Midbrain (tissue), 1 donor: ENCODE results near the gene POMGNT1.

Experiments used
- DNase-seq: peaks from one replicate; lab custom pipeline; 2025; lab: John Stamatoyannopoulos, UW

The POMGNT1 gene

DNA sequence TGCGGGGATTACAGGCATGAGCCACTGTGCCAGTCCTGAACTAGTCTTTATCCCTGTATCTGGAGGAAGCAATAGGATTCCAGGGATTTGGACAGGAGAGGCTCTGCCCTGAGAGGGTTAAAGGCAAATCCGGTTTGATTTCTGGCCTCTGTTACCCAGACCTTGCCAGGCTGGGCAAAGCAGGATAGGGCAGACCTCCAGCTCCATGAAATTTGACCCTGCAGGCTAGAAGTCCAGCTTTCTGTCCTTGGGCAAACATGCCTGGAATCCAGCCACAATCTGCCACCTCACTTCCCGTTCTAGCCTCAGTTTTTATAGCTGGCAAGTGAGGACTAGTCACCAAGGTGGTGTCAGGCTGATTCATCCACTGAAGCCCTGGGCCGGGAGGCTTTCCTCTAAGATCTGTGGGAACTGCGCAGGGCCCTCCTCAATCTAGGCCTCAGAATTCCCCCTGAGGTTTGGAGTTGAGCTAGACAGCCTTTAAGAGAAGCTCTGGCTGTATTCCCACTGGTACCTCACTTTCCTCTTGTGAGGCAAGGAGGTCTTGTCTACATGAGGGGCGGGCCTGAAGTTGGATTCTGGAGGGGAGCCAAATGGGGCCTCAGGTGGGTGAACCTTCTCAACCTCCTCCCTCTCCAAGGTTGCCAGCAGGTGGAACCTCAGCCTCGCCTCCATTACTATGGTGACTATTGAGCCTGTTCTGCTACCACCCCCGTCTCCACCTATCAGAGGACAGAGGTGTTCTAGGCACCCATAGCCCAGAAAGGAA lies 15.0 kb downstream of the POMGNT1 start:
- DNase-seq = no peak

DNA sequence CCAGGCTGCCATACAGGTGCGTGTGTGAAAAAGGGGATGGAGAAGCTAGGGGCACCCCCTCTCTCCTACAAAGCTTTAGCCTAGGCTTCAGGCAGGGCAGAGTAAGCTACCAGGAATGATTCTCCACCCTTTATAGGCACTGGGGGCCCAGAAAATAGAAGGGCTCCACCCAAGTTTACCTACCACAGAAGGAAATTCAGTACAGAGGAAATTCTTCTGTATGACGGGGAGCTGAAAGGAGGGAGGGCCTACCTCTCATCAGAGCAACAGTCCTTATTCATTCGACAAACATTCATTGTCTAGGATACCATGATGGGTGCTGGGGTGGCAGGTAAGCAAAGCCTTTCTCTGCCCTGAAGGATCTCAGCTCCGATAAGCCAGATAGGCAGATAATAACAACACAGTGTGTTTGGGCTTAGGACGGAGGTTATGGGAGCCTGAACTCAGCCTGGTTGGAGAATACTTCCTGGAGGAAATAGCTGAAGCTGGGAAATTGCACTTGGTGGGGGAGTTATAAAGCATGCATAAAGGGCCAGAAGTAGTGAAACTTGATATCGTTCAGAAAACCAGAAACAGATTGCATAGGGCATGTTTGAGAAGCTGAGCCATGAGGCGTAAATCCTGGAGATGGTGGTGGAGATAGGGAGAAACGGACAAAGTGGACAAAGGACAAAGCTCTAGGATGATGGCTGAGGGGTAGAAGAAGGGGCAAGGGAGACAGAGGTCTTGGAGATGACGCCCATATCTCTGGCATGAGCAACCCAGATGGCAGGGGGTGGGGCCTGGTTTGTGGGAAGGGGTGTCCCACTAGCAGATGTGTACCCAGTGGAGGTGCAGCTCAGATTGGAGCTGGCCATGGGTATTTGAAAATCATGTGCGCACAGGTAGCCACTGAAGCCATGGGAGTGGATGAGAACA lies 16.6 kb downstream of the POMGNT1 start:
- no peak for DNase-seq

DNA sequence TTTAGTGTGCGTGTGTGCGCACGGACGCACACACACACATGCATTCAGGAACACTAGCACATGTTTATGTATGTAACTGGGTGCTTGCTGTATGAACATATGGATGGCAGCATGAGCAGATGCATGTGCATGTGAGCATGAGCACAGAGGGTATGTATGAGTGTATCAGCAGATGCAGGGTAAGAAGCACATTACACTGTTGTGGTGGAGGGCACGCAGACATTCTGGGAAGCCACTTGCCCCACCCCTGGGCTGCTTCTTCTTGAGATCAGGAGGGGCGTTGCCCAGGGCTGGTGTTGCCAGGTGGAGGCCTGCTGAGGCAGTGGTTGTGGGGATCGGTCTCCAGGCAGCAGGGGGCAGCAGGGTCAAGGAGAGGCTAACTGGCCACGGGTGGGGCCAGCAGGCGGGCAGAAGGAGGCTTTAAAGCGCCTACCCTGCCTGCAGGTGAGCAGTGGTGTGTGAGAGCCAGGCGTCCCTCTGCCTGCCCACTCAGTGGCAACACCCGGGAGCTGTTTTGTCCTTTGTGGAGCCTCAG lies 18.1 kb downstream of the POMGNT1 start:
- peak; percentile 23 for DNase-seq

DNA sequence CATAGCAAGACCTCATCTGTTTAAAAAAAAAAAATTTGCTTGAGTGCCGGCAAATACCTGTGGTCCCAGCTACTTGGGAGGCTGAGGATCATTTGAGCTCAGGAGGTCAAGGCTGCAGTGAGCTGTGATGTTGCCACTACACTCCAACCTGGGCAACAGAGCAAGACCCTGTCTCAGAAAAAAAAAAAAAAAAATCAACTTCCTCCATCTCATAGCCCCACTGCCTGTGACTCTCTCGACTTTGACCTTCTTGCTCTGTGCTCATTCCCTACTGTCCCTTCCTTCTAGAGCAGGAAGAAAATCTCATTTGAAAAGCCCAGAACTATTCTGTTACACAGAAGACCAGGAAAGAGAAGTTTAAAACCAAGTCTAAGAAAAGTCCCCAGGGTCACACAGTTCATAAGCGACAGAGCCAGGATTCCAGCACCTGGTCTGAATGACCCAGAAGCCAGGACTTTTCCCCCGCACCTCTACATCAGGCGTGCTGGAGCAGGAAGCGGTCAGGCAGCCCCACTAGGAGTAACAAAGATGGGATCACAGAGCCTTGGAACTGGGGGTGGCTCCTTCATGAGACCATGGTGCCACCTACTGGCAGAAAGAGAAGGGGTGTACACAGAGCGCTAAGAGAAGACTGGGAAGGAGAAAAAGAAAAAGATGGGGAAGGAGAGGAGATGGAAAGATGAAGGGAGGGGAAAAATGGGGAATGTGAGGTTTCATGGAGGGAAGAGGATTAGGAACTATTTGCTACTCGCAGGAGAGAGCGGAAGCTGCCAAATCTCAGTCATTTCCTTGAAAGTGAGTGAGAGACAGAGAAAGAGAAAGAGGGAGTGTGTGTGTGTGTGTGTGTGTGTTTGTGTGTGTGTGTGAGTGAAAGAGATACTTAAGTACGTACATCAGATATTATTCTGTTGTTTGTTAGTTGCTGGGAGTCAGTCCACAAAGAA lies 18.8 kb downstream of the POMGNT1 start:
- peak; percentile 88 for DNase-seq

DNA sequence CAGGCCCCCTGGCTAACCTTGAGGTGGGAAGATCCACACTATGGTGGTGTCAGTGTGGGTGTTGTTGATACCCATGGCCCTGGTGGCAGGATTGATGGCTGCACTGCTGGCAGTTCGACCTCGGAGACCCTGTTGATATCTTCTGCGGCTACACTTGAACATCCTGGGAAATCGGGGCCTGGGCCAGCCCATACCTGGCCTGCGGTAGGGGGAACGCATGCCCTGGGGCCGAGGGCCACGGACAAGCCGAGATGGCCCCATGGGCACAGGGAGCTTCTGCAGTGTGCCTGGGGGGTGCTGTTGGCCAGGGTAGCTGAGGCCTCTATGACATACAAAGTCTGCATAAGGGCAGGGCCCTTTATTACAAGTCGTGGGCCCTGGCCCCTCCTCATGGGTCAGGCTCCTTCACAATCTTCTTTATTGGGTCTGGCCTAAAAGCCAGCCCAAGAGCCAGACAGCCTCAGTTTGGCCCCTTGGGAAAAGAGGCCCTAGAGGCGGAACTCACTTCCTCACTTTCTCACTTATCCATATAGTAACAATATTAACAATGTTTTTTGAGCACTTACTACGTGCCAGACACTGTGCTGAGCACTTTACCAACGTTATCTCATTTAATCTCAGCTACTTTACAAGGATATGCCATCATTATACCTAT lies 21.9 kb downstream of the POMGNT1 start, which contains the start of gene P3R3URF:
Gene P3R3URF (minus strand): TSS at position 278 of the 655 bp plus-strand sequence. CDS start 17 bp downstream, at position 261.
- no peak for DNase-seq

DNA sequence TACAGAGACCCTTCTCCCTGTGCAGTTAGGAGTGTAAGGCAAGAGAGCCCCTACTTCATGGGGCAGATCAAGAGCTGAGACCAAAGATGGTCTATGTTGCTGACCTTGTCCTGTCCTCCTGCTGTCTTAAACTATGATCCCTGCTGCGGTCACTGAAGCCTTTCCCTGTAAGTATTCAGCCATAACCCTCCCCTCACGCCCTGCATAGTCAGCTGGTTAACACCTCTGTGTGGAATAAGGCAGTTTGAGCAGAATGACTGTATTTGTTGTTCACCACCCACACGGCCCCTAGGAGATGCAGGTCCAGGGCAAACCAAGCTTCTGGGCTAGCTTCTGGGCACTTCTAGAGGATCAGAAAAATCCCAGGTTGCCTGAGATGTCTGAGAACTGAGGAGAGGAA lies 23.0 kb downstream of the POMGNT1 start:
- no peak for DNase-seq

DNA sequence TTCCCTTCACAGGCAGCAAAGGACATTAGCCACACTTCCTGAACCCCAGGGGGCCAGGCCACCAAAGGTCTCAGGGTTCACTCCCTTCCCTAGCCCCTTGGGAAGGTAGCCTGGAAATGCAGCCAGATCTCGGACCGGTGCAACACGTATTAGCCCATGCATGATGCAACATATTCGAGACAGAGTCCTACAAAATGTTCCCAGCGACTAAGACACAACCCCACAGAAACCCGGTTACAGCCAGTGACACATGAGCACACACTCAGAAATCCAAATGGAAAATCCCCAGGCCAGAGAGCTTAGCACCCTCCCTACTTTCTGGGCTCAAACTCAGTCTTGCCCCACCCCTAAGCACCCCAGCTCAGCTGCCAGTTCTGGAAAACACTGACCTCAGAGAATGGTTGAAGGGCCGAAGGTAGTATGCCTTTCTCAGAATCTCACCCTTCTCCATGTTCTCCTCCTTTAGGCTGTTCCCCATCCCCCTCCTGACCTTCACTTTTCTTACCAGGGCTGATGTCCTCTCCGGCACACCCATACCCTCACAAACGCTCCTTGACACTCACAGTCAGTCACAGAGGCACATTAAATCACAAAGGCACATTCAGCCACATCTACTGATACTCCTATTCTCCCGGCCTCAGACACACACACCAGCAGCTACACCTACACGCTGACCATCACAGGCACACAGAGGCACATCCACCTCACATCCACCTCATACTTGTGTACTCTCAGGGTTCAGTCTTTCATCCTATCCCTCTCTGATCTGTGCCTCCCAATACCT lies 23.6 kb downstream of the POMGNT1 start, which contains the start of gene TSPAN1:
Gene TSPAN1 (plus strand): TSS at position 640 of the 784 bp plus-strand sequence. CDS start 6,021 bp downstream, outside the sequence.
- peak; percentile 11 for DNase-seq

DNA sequence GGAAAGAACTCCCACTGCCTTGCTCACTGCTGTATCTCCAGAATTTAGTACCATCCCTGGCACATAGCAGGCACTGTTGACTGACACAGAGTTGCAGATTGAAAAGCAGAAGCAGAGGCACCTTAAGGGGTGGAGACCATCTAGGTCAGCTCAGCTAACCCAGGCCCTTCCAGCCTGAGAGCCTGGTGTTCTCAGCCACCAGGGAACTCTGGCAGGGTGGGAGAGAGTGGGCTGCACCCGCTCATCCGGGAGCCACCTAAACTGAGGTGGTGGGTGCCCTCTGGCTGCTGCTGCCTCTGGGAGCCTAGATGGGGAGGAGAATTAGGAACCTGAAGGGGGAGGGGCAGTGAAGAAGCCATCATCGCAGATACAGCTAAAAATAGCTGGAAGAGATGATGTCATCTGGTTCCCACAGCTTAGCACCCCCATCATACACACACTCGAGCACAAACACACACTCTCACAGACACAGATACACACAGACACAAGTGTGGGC lies 24.8 kb downstream of the POMGNT1 start:
- DNase-seq = no peak

DNA sequence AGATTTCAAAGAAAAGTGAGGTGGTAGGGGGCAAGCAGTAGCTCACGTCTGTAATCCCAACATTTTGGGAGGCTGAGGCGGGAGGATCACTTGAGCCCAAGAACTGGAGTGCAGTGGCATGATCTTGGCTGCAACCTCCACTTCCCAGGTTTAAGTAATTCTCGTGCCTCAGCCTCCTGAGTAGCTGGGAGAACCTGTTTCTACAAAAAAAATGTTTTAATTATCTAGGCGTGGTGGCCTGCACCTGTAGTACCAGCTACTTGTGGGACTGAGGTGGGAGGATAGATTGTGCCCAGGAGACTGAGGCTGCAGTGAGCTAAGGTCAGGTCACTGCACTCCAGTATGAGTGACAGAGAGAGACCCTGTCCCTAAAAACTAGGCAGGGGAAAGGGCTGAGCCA lies 25.9 kb downstream of the POMGNT1 start:
- DNase-seq = no peak

DNA sequence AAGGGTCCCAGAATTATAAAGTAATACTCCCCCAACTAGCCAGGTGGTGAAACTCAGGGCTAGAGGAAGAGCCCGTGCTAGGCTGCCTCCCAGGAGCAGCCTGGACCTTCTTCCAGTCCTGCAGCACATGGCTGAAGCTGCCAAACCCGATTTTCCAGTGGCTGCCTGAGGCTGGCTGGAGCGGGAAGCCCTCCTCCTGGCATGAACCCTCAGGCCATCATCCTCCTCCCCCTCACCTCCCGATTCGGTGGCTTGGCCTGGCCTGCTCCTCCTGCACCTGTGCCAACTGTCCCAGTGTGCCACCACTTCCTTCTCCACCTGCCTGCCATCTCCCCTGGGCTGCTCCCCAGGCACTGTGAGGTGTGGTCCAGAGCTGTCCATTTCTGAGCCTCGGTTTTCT lies 26.4 kb downstream of the POMGNT1 start:
- DNase-seq = no peak

DNA sequence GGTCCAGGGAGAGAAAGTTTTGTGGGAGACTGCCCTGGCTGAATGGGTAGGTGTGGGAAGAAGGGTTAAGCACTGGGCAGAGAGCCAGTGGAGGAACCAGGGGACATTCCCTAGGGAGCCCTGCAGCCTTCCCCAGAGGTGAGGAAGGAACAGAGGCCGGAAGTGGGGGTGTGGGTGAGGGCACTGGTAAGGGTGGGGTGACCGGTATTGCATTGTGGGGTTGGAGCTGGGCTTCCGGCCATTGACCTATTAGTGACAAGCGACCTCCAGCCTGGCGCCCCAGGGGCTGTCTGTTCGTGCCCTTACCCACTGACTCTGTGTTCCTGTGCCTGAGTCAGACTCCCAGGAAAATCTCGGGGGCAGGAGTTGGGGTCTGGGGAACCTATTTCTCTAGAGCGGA lies 26.9 kb downstream of the POMGNT1 start:
- DNase-seq = no peak

DNA sequence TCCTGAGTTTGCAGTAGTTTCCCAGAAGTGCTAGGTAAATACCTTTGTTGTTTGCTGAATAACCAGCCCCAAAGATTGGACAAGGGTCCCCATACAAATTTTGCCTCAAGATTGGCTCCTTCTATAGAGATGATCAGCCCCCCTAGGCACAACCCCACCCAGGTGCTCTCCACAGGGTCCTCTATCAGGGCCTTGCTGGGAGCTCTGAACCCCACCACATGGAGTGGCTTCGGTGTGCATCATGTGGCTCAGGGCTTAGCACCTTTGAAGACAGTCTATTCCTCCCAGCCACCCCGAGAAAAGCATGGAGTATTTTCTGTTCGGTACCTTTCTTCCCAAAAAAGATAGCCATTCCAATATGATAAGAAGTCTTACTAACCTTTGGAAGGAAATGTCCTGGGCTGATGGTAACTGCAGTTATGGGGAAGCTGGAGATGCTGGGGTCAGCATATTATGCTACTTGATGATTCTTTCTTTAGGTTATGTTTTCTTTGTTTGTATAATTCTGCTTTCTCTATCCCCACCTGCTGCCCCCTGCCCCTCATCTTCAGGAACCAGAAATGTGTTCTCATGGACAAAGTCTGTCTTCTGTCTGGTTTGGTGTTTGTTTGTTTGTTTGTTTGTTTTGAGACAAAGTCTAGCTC lies 28.3 kb downstream of the POMGNT1 start:
- no peak for DNase-seq

DNA sequence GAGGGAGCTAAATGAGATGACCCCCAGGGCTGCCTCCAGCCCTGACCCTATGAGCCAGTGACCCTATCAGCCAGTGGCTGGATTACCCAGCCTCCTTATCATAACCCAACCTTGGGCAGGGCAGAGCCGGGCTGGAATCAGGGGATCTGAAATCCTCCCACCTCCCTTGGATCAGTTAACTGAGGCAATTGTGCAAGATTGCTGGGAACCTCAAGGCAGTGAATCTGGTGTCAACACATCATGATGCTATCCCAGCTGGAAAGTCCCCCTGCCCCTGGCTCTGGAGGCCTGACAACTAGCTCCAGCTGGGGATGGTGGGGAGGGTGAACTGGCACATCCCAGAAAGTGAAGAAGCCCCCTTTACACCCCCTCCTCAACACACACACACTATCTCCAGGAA lies 29.8 kb downstream of the POMGNT1 start:
- DNase-seq = no peak

DNA sequence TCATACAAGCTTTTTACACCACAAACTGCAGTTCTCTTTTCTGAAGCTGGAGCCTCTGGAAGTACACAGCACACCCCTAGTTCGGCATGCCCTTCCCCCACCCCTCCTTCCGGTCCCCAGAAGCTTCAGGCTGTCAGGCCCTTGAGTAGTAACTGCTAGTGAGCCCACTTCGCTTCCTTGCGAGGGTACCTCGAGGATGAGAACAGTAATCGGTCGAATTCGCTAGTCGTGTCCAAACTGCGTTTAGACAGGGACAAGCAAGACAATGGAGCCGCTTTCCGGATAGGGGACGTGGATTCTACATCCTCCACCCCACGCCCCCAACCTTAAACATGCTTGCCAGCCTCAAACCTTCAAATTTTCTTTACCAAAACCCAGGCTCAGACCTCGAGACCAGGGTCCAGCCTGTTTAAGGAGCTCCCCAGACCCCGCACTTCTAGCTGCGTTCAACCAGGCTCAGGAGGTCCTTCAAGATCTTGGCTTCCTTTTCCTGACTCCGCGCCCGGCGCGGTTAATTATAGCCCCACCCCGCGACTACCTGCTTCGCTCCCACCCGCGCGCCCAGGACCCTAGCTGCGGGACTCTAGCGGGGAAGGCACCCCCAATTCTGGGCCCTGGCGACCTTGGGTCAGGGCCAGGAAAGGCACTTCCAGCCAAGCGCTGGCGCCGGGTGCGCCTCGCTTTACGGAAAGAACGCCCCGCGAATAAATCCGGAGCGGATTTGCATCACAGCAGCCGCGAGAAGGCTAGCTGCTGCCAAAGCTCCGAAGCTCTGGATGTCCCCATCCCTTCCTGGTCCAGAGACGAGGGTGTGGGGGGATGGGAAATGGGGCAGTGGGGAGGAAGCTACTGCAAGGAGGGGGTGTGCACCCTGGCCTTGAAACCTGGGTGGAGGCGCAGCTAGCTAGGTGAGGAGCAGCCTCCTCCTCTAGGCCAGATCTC lies 31.4 kb downstream of the POMGNT1 start:
- DNase-seq = no peak

DNA sequence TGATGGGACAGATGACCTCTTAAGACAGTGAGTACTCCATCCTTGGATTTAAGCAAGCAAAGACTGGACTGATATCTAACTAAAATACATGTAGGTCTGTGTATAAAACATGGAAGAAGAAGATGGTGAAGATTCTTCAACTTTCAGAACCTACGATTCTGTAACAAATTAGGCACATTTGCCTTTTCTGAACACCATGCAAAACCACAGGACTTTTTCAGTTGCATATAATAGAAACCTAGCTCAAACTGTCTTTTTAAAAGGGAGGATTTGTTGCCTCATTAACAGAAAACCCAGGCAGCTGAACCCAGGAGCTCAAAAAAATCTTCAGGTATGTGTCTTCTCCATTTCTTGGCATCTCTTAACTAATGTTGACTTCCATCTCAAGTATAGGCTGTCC lies 38.0 kb downstream of the POMGNT1 start:
- DNase-seq = no peak

DNA sequence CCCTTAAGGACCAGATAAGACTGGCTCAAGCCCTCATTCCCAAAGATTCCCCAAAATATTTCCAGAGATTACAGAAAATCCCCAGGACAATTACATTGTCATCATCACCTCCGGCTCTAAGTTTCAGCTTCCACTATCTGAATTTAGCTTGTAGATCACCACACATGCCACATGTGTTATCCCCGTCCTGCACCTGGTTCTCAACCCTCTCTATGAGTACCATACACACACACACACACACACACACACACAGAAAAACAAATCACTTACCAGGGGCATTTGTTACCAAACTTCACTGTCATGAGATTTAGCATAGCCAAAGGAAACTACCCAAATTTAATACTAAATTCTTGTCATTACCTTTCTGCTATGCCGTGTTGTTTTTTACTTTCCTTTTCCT lies 38.7 kb downstream of the POMGNT1 start:
- no peak for DNase-seq

DNA sequence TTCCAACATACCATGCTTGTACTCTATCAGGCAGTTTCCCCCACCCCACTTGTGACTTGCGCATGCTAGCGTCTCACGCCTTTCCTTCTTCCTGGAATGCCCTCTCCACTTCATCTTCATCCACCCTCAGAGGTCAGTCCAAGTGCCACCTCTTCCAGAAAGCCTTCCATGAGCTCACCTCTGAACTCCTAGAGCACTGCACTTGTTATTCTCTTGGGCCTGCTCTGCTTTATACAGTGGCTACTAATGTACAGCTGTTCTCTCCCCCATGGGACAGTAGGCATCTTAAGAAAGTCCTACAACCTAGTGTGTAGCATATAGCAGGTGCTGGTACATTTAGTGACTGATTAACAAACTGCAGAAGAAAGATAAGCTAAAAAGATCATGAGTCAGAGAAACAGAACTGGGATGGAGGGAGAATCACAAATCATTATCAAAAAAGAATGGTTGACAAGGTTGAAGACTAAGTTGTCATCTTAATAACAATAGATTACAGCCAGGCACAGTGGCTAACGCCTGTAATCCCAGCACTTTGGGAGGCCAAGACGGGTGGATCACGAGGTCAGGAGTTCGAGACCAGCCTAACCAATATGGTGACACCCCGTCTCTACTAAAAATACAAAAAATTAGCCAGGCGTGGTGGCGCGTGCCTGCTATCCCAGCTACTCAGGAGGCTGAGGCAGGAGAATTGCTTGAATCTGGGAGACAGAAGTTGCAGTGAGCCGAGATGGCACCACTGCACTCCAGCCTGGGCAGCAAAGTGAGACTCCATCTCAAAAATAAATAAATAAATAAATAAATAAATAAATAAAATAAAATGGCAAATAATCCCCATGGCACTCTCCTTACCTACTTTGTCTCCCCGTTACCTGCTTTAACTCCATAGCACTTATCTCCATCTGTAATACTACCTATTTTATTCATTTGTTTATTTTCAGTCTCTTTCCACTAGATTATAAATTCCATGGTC lies 39.6 kb downstream of the POMGNT1 start:
- DNase-seq = no peak
